ENCODE data around the gene ZNF672.
"Not testable (repeated sequence)": the region's sequence is repeated elsewhere in the genome, so short reads cannot be mapped to it uniquely, and the experiment has no call there.

The ZNF672 gene
- 34.7 reads per million, percentile 60 among the genes with 10 or more reads in this experiment for total RNA-seq

DNA sequence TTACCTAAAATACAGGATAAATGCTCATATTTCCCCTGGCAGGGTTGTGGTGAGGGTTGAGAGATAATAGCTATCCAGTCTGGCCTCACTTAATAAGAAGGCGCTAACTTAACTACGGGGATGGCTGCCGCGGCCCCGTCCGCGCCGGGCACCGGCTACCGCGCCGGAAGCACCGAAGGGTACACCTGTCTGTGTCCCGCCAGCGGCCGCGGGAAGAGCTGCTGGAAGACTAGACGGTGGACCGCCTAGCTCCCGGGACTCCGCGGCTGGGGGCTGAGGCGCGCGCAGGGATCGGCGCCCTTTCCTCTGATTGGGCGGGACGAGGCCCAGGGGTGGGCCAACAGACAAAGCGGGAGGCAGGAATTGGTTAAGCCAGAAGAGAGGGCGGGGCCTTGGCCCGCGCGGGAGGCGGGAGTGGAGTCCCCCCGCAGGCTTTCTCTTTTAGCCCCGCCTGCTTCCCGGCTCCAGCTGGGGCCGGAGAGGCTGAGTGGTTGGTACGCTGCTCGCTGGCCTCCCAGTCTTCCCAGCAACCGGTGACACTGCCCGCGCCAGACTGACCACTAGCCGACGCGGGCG, at the start of gene ZNF672:
TSS of gene ZNF672 (plus strand) at position 444 of the 576 bp plus-strand sequence. CDS start 9,051 bp downstream, outside the sequence.
- DNase-seq, result peak; percentile 91

DNA sequence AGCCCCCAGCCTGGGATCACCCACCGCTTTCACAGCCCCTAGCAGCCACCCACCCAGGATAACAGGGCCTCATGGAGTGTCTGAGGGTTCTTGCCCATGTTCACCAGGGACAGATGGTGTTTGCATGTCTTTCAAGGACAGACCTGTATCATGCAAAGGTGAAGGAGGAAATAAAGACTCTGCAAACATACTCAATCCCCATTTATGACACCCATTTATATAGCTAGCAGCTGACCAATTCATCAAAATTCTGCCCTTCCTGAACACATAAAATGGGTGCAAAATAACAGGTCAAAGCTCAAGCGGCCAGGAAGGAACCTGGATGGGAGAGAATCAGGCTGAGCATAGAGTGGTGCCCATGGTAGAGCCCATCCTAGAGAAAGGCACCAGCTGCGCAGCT, 49.7 kb upstream of the ZNF672 start:
- no peak for DNase-seq

DNA sequence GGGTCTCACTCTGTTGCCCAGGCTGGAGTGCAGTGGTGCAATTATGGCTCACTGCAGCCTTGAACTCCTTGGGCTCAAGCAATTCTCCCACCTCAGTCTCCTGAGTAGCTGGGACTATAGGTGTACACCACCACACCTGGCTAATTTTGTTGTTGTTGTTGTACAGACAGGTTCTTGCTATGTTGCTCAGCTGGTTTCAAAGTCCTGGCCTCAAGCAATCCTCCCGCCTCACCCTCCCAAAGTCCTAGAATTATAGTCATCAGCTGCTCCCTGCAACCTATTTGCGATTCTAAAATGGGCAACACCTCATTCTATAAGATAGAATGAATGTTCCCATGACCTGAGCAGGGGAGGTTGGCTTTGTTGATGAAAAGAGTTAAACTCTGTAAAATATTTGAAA, 48.7 kb upstream of the ZNF672 start:
- not testable (repeated sequence) for DNase-seq

DNA sequence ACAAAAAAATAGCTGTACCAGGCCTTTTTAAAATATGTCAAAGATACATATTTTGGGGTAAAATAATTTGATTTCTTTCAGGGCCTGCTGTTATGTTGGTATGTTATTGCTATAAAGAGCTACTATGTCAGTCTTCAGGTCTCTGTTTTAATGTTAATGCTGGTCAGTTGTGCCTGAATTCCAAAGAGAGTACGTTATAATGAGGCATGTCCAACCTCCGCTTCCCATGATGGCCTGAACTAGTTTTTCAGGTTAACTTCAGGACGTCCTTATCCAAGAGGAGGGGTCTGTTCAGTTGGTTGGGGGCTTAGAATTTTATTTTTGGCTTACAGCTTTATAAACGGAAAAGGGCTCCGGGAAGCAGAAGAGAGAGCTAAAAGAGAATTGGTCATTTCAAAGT, 47.6 kb upstream of the ZNF672 start:
- DNase-seq, result no peak

DNA sequence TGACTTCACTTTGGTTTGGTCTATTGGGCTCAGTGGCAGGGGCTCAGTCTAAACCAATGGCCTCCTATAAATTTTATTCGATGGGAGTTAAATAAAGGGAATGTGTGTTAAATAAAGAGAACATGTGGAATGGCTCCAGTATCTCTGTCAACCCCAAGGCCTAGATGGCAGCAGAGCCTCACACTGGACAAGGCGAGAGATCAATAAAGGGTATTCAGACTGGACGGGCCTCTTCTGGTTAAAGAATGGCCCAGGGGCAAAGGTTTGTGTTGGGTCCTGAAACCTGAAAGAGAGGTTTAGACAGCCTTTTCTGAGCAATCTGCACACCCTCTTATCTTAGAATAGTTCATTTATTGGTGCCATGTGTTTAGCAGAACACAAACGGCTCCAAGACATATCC, 47.0 kb upstream of the ZNF672 start:
- no peak for DNase-seq

DNA sequence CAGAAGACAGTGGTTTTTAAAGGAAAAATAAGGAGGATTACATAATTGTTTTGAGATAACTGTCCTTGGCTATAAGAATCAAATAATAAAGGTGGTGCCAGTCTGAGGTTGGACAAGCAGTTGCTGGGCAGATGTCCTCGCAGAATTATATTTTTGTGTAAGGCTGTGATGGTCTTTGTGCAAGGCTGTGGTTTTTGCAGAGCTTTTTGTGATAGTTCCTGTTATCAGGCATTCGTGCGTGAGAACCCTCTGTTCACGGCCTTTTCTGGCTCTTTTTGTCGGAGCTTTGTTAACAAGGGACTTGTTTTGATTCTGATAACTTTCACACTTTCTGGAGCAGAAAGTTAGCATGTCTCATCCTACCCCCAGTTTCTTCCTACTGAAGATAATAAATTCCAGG, 45.7 kb upstream of the ZNF672 start:
- DNase-seq, result no peak

DNA sequence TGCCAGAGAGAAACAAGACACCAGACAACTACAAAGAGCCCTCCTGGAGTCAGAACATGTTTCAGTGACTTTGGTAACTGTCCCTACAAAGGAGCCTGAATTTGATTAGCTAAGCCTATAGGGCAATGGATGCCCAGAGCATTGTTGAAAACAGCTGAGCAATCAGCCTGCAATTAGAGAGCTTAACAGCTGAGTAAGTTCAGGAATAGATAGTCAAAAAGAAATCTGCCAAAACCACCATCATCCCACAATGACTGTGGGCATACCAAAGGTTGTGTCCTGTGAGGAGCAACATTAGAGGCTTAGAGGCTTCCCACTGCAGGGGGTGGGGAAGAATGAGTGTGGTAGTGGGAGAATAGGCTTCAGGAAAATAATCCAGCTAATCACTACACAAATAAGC, 44.4 kb upstream of the ZNF672 start:
- no peak for DNase-seq

DNA sequence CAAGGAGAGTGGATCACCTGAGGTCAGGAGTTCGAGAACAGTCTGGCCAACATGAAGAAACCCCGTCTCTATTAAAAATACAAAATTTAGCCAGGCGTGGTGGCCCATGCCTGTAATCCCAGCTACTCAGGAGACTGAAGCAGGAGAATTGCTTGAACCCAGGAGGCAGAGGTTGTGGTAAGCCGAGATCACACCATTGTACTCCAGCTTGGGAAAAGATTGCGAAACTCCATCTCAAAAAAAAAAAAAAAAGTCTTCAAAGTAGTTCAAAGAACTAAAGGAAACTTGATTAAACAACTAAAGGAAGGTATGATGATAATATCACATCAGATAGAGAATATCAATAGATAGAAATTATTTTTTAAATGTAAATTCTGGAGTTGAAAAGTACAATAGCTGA, 43.4 kb upstream of the ZNF672 start:
- not testable (repeated sequence) for DNase-seq

DNA sequence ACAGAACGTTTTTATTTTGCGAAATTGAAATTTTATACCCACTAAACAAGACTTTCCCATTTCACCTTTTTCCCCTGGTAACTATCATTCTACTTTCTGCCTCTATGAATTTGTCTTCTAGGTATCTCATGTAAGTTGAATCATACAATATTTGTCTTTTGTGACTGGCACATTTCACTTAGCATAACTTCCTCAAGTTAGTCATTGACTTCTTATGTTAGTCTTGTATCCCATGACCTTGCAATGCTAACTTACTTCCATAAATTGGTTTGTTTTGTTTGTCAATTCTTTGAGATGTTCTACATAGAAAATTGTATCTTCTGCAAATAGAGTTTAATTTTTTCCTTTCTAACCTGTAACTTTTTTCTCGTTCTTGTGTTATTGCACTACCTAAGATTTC, 39.2 kb upstream of the ZNF672 start:
- no peak for DNase-seq

DNA sequence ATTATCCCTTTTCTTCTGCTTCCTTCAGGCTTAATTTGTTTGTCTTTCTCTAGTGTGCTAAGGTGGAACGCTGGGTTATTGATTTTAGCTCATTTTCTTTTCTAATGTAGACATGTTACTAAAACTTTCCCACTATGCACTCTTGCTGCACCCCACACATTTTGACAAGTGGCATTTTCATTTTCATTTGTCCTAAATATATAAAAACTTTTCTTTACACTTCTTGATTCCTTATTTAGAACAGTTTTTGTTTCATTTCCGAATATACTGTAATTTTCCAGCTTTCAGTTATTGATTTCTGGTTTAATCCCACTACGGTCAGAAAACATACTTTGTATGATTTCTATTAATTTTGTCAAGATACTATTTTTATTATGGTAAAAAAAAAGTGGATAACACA, 37.6 kb upstream of the ZNF672 start:
- DNase-seq, result no peak

DNA sequence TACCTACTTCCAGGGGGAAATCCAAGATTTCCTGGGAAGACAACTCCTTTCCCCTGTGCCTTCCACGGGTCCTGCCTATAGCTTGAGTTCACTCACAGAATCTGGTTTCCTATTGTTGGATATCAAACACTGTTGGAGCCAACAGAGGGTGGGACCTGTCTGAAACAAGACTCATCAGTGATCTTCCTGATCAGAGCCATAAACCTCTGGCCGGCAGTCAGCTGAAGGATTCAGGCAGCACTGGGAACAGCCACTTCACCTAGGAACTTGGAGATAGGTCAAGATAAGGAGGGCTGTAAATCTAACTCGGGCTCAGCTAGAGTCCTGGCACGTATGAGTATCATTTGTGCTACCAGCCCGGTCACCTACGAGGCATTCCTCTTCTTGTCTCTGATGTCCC, 35.6 kb upstream of the ZNF672 start:
- DNase-seq, result no peak

DNA sequence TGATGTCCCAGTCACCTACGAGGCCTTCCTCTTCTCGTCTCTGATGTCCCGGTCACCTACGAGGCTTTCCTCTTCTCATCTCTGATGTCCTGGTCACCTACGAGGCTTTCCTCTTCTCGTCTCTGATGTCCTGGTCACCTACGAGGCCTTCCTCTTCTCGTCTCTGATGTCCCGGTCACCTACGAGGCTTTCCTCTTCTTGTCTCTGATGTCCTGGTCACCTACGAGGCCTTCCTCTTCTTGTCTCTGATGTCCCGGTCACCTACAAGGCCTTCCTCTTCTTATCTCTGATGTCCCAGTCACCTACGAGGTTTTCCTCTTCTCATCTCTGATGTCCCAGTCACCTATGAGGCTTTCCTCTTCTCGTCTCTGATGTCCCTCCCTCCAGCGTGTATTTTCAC, 34.5 kb upstream of the ZNF672 start:
- DNase-seq, result not testable (repeated sequence)

DNA sequence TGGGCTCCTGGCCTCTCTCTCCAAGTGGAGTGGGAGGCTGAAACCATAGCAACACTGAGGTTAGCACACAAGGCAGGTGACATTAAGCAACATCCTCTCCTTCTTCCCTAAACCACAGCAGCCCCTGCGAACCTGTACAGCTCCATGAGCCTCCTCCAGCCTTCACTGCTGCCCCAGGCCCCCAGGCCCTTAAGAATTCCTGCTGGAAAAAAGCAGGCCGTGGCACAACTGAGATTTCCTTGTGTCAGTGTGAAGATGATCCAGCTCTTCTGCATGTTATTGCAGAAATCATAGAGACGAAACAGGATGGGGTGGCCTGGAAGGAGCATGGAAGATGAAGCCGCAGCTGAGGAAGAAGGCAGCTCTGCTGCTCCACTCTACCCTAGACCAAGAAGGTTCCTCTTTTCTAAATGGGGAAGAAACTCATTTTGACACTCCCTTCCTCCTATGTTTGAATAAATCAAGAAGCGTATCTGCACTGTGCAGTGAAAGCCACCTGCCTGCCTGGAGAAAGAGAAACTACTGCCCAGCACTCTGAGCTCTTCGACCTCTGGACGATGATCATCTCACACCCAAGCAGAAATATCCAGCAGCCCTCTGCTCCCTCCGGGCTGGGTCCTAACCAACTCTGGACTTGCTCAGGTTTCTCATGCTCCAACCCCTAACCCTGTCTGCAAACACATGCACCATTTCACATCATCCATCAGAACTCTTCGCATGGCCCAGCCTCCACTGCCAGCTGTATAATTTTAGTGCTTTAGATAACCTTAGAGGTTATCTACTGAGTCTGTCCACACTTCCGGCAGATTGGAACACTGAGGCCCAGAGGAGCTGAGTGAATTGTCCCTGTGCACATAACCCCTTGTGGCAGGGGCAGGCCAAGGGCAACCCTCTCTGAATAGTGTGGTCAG, 33.0 kb upstream of the ZNF672 start:
- no peak for DNase-seq

DNA sequence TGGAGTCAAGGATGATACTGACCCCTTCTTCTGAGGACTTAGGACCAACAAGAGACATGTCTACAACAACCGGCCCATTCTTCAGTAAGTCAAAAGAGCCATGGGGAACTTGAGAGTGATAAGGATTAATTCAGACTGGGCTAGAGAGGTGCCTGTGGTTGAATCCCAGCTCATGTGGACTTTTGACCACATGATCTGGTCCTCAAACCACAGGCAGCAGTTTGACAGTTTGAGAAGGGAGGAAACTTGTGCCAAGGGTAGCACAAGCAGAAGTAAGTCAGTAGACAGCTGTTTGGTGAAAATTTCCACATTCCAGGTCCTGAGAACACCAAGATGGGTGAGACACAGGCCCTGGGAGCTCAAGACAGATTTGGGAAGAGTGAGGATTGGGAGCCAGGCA, 32.1 kb upstream of the ZNF672 start:
- DNase-seq, result no peak

DNA sequence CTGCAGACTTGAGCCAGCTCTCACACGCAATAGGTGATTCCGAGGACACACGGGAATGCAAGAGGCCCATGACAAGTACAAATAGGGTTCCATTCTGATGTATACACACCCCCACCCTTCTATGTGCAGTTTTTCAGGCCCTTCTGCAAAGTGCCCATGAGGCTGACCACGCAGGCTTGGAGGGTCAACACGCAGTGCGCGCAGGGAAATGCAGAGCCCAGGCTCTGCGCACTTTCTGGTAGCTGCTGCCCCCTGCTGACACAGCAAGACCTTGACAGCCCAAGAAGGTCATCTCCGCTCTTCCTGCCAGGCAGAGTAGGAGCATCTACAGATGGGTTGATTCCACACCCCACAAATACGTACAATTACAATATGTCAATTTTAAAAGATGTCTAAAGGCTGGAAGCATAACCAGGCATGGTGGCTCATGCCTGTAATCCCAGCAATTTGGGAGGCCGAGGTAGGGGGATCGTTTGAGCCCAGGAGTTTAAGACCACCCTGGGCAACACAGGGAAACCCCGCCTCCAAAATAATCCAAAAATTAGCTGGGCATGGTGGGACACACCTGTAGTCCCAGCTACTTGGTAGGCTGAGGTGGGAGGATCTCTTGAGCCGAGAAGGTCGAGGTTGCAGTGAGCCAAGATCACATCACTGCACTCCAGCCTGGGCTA, 30.8 kb upstream of the ZNF672 start:
- peak; percentile 39 for DNase-seq

DNA sequence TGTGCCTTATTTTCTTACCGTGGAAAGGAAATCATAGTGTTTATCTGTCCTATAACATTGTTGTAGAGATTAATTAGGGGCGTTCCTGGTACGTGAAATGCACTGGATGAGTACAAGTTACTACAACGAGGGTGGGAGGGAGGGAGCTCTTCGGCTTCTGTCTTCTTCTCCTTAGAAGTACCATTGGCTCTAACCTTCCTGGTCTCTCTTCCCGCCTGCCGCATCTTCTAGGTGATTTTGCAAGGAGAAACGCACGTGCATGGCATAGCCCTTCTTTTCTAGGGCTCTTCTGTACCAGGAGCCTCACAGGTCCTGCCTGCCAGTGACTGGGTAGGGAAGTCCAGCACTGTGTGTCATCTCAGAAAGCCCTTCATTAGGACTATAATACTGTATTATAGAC, 29.1 kb upstream of the ZNF672 start:
- no peak for DNase-seq

DNA sequence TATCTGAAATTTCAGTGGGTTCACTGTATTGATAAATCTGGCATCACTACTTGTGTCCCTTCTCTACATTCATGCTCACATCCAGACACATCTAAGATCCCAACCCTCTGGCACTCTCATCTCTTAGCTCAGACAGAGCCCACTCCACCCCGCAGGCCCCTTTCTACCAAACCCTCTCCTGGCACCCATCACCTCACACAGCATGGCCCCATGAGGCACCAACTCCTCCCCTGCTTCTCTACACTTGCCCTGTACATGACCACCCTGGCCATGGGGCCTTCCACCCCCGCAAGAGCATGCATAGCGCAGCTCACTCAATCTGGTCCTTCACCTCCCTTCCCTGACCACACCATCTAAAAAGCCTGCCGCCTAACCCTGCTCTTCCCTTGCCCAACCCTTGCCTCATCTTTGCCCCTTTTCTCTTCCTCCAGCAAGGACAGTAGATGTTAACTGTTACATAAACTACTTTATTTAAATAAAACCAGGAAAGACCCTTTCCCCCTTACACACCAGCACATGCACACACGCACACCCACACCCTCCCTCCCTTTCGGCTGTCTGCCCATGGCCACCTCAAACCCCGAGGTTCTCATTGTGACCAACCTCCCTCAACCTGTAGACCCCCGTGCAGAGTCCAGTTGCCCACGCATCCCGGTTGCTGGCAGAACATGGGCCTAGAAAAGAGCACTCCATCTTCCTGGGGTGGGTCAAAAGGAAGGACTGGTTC, 27.9 kb upstream of the ZNF672 start:
- no peak for DNase-seq

DNA sequence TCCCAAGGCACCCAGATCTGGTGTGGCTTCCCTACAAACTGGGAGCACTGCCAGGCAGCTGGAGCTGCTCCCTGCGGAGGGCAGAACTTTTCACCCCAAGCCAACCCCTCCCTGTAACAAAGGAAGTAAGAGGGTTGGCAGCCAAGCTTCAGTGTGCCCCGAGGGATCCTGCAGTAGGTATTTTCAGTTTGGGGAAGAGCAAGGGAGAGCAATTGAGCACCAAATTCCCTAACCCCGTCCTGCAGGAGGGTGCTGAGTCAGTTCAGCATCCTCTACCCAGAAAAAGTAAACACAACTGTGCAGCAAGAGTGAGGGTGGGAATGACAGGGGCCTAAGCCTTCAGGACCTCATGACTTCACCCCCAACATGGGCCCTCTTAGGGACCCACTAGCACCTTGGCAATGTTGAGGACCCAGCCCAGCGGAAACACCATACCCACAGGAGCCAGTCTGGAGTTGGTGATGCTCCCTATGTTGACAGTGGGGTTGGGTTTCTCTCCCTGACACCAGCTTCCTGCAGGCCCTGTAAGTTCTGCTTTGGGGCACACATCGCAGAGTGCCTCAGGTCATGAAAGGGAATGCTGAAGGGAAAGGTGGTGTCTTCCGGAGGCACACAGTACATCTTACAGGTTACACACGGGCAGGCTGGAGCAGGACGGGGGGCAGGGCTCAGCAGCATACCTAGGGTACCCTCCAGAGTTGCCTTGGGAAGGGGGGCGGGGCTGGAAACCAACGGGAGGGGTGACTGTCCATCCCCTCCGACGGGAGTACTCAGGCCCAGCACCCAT, 27.1 kb upstream of the ZNF672 start:
- no peak for DNase-seq

DNA sequence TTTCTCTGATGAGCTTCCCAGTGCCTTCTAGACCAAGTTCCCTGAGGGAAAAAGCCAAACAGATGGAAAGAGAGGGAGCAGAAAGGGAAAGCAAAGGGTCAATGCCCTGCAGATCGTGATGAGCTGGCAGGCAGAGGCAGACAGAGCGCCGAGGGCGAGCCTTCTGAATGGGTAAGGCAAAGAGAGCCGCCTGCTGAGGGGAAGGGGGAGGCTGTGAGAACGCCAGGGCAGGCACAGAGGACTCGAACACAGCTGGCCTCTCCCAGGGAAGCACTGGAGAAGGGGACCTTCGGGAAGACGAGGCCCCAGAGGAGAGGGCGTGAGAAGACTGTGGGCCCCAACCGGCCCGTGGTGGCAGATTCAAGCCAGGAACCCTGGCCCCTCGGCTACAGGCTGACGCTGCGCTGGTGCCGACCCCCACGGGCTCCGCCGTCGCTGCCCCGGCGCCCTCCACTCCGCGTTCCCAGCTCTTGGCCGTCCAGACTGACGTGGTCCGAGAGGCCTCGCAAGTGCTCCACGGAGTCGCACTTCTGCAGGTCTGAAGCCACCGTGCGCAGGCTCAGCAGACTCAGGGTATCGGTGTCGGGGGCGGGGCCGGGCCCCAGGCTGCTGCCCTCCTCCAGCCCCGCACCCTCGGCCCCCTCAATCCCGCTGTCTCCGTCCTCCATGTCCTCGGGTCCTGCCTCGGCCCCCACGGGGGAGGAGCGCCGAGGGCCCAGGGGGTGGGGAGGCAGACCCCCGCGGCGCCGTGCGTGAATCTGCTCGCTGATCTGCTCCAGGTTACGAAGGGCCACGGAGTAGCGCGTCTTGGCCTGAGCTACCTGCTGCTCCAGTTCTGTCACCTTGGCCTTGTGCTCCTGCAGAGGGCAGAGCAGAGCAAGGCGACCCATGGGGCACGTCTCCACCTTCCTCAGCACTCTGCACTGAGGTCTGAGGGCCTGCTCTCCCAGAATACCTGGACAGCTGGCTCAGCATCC, 26.2 kb upstream of the ZNF672 start:
- DNase-seq, result no peak

DNA sequence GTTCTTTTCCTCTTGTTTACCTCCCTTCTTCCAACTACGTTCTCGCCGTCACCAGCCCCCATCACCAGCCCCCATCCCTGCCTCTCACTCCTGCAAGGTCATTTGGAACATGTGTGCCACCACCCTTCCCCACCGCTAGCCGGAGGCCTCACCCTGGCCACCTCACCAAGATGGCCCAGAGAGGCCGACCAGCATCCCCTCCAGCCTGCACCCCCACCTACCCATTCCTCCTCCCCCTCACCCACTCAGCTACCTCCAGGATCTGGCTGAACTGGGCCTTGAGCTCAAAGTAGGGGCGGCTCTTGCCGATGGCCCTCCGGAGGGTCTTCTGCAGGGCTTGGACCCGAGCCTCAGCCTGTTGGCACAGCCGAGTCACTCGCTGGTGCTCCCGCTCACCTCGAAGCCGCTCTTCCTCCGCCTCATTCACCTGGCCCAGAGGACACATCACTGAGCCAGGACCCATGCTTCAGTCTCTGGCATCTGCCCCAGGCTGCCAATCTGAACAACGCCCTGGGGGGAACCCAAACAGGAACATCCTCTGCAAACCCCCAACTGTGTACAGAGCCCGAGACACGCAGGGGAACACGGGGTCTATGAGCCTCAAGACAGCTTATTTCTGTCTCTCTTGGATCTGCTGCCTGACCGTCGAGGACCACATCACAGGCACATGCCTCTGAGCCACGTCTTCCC, 25.1 kb upstream of the ZNF672 start:
- DNase-seq, result no peak

Data from effector CD4-positive, alpha-beta T cell (primary cell).